ENCODE results near the gene LCLAT1.

GRCh38 chr2:30459140-30459539, 12.1 kb downstream of the LCLAT1 start:
- TF ChIP-seq, protein P1, sequence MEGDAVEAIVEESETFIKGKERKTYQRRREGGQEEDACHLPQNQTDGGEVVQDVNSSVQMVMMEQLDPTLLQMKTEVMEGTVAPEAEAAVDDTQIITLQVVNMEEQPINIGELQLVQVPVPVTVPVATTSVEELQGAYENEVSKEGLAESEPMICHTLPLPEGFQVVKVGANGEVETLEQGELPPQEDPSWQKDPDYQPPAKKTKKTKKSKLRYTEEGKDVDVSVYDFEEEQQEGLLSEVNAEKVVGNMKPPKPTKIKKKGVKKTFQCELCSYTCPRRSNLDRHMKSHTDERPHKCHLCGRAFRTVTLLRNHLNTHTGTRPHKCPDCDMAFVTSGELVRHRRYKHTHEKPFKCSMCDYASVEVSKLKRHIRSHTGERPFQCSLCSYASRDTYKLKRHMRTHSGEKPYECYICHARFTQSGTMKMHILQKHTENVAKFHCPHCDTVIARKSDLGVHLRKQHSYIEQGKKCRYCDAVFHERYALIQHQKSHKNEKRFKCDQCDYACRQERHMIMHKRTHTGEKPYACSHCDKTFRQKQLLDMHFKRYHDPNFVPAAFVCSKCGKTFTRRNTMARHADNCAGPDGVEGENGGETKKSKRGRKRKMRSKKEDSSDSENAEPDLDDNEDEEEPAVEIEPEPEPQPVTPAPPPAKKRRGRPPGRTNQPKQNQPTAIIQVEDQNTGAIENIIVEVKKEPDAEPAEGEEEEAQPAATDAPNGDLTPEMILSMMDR (IDR thresholded peaks at IDR 0.05): no peak
- TF ChIP-seq RAD21 (conservative IDR thresholded peaks at IDR 0.05 in 1 of 2, IDR thresholded peaks at IDR 0.05 in 1 of 2) (no peak), REST (IDR thresholded peaks at IDR 0.05) (no peak)
